ENCODE results near the gene RADIL. TPM values are rescaled to one million over a fixed set of nuclear protein-coding genes. Genes with fewer than 3 reads are reported as not detected.
A peak's percentile ranks its signal among the peaks of the same experiment; 100 is the strongest.

The RADIL gene
- total RNA-seq, 6 donors from 2014 or later, result 7.9 to 42.8 (median 13.0) TPM

DNA sequence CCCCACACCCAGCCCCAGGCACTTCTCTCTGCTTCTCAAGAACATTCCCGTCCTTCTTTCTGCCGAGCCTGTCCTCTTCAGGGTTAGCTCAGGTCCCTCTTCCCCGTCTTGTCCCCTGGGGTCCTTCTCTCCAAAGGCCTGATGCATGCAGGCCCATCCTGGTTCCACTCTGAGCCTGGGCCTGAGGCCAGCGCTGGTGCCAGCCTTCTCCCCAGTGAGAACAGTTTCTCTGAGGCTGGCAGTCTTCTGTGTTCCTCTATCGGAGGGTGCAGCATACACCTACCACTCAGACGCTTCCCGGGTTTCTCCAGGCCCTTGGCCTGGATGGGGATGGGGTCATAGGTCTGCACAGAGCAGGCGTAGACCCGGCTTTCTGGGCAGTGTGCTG lies 93.4 kb downstream of the RADIL start:
- ATAC-seq (ENCODE audit: low FRiP score in 2 of 2) (no peak), DNase-seq (no peak)
- TF ChIP-seq, protein P1, sequence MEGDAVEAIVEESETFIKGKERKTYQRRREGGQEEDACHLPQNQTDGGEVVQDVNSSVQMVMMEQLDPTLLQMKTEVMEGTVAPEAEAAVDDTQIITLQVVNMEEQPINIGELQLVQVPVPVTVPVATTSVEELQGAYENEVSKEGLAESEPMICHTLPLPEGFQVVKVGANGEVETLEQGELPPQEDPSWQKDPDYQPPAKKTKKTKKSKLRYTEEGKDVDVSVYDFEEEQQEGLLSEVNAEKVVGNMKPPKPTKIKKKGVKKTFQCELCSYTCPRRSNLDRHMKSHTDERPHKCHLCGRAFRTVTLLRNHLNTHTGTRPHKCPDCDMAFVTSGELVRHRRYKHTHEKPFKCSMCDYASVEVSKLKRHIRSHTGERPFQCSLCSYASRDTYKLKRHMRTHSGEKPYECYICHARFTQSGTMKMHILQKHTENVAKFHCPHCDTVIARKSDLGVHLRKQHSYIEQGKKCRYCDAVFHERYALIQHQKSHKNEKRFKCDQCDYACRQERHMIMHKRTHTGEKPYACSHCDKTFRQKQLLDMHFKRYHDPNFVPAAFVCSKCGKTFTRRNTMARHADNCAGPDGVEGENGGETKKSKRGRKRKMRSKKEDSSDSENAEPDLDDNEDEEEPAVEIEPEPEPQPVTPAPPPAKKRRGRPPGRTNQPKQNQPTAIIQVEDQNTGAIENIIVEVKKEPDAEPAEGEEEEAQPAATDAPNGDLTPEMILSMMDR (IDR thresholded peaks at IDR 0.05), result no peak
- TF ChIP-seq EP300 (IDR thresholded peaks at IDR 0.05), result no peak
- TF ChIP-seq POLR2A (IDR thresholded peaks at IDR 0.05), result no peak
- TF ChIP-seq POLR2AphosphoS5 (IDR thresholded peaks at IDR 0.05), result no peak
- 79 to 92% methylated on average over 6 to 9 of the region's 9 CpGs for WGBS, 2 donors
- H3K27me3 ChIP-seq, result no peaks in the 10 kb centered on the region
- H3K4me3 ChIP-seq, result no peak overlapping the region
- H3K9me3 ChIP-seq, result no peaks in the 10 kb centered on the region
- no peak overlapping the region for H3K27ac ChIP-seq
- peaks cover 0 to 19% (median 10%) of the 10 kb centered on the region in 4 donors for H3K4me1 ChIP-seq
- H3K36me3 ChIP-seq, result peaks cover 16 to 86% (median 68%) of the 10 kb centered on the region in 4 donors

DNA sequence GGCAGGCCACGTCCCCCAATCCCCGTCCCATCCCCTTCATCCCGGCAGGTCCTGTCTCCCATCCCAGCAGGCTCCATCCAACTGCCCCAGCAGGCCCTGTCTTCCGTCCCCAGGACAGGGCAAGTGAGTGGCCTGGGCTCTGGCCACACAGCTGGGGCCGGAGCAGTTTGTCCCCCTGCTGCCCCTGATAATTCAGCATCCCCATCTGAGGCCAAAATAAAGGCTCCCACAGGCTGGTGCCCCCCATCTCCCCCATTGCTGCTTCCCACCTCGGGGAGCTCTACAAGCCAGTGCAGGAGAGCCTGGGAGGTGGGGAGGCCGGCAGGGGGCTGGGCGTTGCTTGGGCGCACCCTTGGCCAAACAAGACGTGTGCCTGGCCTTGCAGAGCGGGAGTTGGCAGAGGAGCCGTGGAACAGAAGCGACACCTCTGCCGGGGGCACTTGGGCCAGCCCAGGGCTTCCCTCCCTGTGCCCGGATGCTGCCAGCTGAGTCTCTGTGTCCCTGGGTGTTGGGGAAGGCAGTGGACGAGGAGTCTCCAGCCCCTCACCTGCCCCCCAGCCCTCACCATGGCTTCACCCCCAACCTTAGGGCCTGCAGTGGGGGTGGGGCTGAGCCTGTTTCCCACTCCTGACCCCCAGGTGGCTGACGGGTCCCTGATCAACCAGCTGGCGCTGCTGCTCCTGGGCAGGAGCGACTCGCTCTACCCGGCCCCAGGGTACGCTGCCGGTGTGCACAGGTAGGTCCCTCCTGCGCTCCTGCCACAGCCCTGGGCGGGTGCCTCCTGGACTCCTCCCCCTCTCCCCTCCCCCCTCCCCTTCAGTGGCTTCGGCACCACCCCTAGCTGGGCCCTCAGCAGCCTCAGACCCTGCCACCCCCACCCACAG lies 94.1 kb downstream of the RADIL start:
- H3K4me1 ChIP-seq, result peaks cover 0 to 19% (median 10%) of the 10 kb centered on the region in 4 donors
- H3K36me3 ChIP-seq, result peaks cover 16 to 88% (median 74%) of the 10 kb centered on the region in 4 donors
- DNase-seq (peak in 1 of 2 donors; percentile 66), ATAC-seq (ENCODE audit: low FRiP score in 2 of 2) (no peak)
- H3K4me3 ChIP-seq, result no peak overlapping the region
- H3K9me3 ChIP-seq, result no peaks in the 10 kb centered on the region
- H3K27me3 ChIP-seq, result no peaks in the 10 kb centered on the region
- WGBS, 2 donors, result 91 to 99% methylated on average over 7 to 18 of the region's 26 CpGs
- H3K27ac ChIP-seq, result no peak overlapping the region
- no peak for TF ChIP-seq POLR2AphosphoS5 (IDR thresholded peaks at IDR 0.05)
- TF ChIP-seq, protein P1 (IDR thresholded peaks at IDR 0.05), result no peak

DNA sequence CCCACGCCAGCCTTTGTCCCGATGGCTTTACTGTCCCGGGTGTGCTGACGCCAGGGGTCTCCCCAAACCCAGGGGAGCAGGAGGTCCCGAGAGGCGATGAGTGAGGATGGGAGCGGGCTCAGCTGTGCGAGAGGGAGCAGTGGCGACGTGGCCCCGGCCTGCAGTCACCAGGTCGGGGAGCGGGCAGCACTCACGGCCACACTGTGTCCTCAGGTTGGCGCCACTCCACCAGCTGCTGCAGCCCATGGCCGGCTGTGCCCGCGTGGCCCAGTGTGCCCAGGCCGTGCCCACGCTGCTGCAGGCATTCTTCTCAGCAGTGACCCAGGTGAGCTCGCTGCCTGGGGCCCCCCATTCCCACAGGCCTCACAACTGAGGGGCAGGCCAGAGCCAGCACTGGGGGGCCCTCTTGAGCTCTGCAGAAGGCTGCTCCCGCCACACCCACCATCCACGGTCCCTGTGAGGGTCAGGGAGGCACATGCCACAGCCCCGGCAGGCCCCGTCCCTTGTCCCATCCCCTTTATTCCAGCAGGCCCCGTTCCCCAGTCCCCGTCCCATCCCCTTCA lies 94.8 kb downstream of the RADIL start:
- DNase-seq, result peak in 1 of 2 donors; percentile 73
- Histone ChIP-seq H3K36me3 (peaks cover 19 to 94% (median 81%) of the 10 kb centered on the region in 4 donors), H3K27ac (no peak overlapping the region), H3K4me1 (peaks cover 0 to 19% (median 10%) of the 10 kb centered on the region in 4 donors), H3K4me3 (no peak overlapping the region), H3K9me3 (no peaks in the 10 kb centered on the region), H3K27me3 (no peaks in the 10 kb centered on the region)
- TF ChIP-seq, protein P1 (IDR thresholded peaks at IDR 0.05), result no peak
- TF ChIP-seq POLR2A (IDR thresholded peaks at IDR 0.05), result no peak
- TF ChIP-seq EP300 (IDR thresholded peaks at IDR 0.05), result no peak
- no peak for TF ChIP-seq POLR2AphosphoS5 (IDR thresholded peaks at IDR 0.05)
- 96 to 97% methylated on average over 12 to 25 of the region's 27 CpGs for WGBS, 2 donors
- ATAC-seq (ENCODE audit: low FRiP score in 2 of 2), result no peak

DNA sequence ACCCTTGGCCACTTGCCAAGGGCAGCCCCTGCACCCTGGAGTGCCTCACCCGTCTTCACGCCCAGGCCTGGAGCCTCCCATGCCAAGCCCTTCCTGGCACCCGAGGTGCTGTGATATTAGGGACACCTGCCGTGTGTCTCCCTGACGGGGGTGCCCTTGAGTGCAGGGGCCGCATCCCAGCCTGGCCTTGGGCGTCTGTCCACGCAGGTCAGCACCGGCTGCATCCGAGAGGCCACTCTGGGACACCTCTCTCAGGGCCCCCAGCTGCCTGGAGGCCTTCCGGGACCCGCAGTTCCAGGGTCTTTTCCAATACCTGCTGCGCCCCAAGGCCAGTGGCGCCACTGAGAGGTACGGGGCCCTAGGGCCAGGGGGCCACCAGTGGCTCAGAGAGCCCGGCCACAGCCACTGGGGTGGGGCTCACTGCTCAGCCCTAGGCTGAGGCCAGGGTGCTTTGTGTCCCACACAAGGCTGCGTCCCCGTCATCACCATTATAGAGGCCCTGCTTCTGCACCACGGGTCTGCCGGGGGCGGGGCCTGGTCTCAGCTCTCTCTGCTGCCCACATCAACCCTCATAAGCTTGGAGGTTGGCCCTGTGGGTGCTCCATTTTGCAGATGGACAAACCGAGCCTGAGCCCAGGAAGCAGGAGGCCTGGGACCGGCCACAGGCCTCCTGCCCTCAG lies 95.4 kb downstream of the RADIL start:
- Histone ChIP-seq H3K27me3 (no peaks in the 10 kb centered on the region), H3K9me3 (no peaks in the 10 kb centered on the region), H3K36me3 (peaks cover 22 to 100% (median 87%) of the 10 kb centered on the region in 4 donors), H3K4me3 (no peak overlapping the region), H3K27ac (no peak overlapping the region), H3K4me1 (peaks cover 0 to 16% (median 9%) of the 10 kb centered on the region in 4 donors)
- DNase-seq (peak in 1 of 2 donors; percentile 76), ATAC-seq (ENCODE audit: low FRiP score in 2 of 2) (no peak)
- TF ChIP-seq POLR2A (IDR thresholded peaks at IDR 0.05), result no peak
- WGBS, 2 donors, result 85 to 86% methylated on average over 10 to 15 of the region's 23 CpGs

DNA sequence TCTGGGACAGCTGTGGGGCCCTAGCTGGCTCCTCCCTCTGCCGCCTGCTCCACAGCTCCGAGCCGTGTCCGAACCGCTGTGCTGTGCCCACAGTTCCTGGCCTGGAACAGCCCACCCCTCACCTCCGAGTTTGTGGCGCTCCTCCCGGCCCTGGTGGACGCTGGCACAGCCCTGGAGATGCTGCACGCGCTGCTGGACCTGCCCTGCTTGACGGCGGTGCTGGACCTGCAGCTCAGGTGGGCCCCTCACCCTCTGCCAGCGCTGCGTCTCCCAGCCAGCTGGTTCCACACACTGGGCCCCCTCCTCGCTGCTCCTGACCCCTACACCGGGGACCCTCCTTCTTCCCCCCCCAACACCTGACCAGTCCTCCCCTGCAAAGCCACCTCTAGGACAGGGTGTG lies 96.0 kb downstream of the RADIL start:
- DNase-seq, result peak in 1 of 2 donors; percentile 77
- H3K36me3 ChIP-seq, result peaks cover 22 to 100% (median 91%) of the 10 kb centered on the region in 4 donors
- WGBS, 2 donors, result 93 to 98% methylated on average over 13 to 16 of the region's 17 CpGs

More for the DNA sequence above, 96.0 kb downstream of the RADIL start:
- H3K4me3 ChIP-seq, result no peak overlapping the region
- H3K27ac ChIP-seq, result no peak overlapping the region
- no peaks in the 10 kb centered on the region for H3K9me3 ChIP-seq
- H3K27me3 ChIP-seq, result no peaks in the 10 kb centered on the region
- H3K4me1 ChIP-seq, result peaks cover 0 to 11% (median 4%) of the 10 kb centered on the region in 4 donors
- TF ChIP-seq EP300 (IDR thresholded peaks at IDR 0.05) (no peak), POLR2AphosphoS5 (IDR thresholded peaks at IDR 0.05) (no peak), POLR2A (IDR thresholded peaks at IDR 0.05) (no peak)
- TF ChIP-seq, protein P1 (IDR thresholded peaks at IDR 0.05), result no peak
- no peak for ATAC-seq (ENCODE audit: low FRiP score in 2 of 2)

All from upper lobe of left lung (tissue), 6 donors.